ENCODE data around the gene ADCYAP1R1.

ADCYAP1R1 gene

GRCh38 chr7:31058688-31059087 is 6.6 kb downstream of the ADCYAP1R1 start:
- Histone ChIP-seq H3K4me3 (ENCODE audit: low read length, poor library complexity, severe bottlenecking) (no peak overlapping the region), H3F3A (ENCODE audit: low read depth) (no peaks in the 10 kb centered on the region), H3K79me2 (ENCODE audit: insufficient read depth, low read length) (no peaks in the 10 kb centered on the region), H3K27me3 (ENCODE audit: insufficient read depth, low read length, poor library complexity, severe bottlenecking) (no peaks in the 10 kb centered on the region), H4K20me1 (ENCODE audit: insufficient read depth, low read length, poor library complexity, severe bottlenecking) (no peaks in the 10 kb centered on the region), H3K4me1 (ENCODE audit: insufficient read depth, low read length, poor library complexity, severe bottlenecking) (no peaks in the 10 kb centered on the region), H3K9me2 (replicated peaks; ENCODE audit: low read depth, low read length) (no peaks in the 10 kb centered on the region), H2AFZ (ENCODE audit: low read length) (no peak overlapping the region), H3K4me2 (ENCODE audit: low read depth, low read length, poor library complexity, severe bottlenecking) (no peak overlapping the region), H3K9me3 (ENCODE audit: insufficient read depth, low read depth, low read length) (no peaks in the 10 kb centered on the region), H3K9ac (ENCODE audit: low read depth, low read length, poor library complexity, severe bottlenecking) (no peak overlapping the region), H3K36me3 (ENCODE audit: insufficient read depth, low read length) (no peaks in the 10 kb centered on the region)
- TF ChIP-seq EZH2phosphoT487 (IDR thresholded peaks at IDR 0.05; ENCODE audit: borderline replicate concordance), result no peak
- no peak for TF ChIP-seq CTCF (conservative IDR thresholded peaks at IDR 0.05; ENCODE audit: low read length)

DNA sequence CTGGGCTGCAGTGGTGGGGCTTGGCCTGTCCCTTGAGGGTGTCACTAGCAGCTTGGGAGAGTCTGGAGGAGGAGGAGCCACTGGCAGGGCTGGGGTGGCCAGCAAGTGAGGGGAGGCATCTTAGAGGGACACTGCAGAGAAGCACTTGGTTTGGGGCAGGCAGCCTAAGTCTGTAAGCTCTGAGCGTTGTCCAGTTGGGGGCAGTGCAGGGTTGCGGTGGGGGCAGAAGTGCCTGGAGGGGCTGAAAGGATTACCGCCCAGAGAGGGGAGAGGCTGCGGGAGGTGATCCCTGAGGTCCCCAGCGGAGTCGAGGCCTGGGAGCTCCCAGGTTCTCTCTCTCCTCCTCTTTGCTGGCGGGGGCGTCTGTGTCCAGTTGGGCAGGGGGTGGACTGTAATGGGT is 7.4 kb downstream of the ADCYAP1R1 start:
- Histone ChIP-seq H3K4me2 (ENCODE audit: low read depth, low read length, poor library complexity, severe bottlenecking) (no peak overlapping the region), H3K9ac (ENCODE audit: low read depth, low read length, poor library complexity, severe bottlenecking) (no peak overlapping the region)
- TF ChIP-seq CTCF (conservative IDR thresholded peaks at IDR 0.05; ENCODE audit: low read length) (no peak), EZH2phosphoT487 (IDR thresholded peaks at IDR 0.05; ENCODE audit: borderline replicate concordance) (no peak)

GRCh38 chr7:31061185-31061584 is 9.1 kb downstream of the ADCYAP1R1 start:
- Histone ChIP-seq H3K36me3 (ENCODE audit: insufficient read depth, low read length) (no peaks in the 10 kb centered on the region), H3K79me2 (ENCODE audit: insufficient read depth, low read length) (no peaks in the 10 kb centered on the region), H3F3A (ENCODE audit: low read depth) (no peaks in the 10 kb centered on the region), H3K27me3 (ENCODE audit: insufficient read depth, low read length, poor library complexity, severe bottlenecking) (no peaks in the 10 kb centered on the region), H4K20me1 (ENCODE audit: insufficient read depth, low read length, poor library complexity, severe bottlenecking) (no peaks in the 10 kb centered on the region), H3K4me3 (ENCODE audit: low read length, poor library complexity, severe bottlenecking) (no peak overlapping the region), H3K9ac (ENCODE audit: low read depth, low read length, poor library complexity, severe bottlenecking) (no peak overlapping the region), H3K9me2 (replicated peaks; ENCODE audit: low read depth, low read length) (no peaks in the 10 kb centered on the region), H3K4me2 (ENCODE audit: low read depth, low read length, poor library complexity, severe bottlenecking) (no peak overlapping the region), H3K4me1 (ENCODE audit: insufficient read depth, low read length, poor library complexity, severe bottlenecking) (no peaks in the 10 kb centered on the region), H2AFZ (ENCODE audit: low read length) (no peak overlapping the region), H3K9me3 (ENCODE audit: insufficient read depth, low read depth, low read length) (no peaks in the 10 kb centered on the region)
- no peak; the same call in 1 of the 2 replicates for TF ChIP-seq CTCF (conservative IDR thresholded peaks at IDR 0.05; ENCODE audit: low read length)
- no peak for TF ChIP-seq EZH2phosphoT487 (IDR thresholded peaks at IDR 0.05; ENCODE audit: borderline replicate concordance)

More for the DNA sequence above, 7.4 kb downstream of the ADCYAP1R1 start:
- no peaks in the 10 kb centered on the region for H3F3A ChIP-seq (ENCODE audit: low read depth)
- no peaks in the 10 kb centered on the region for H3K9me2 ChIP-seq (replicated peaks; ENCODE audit: low read depth, low read length)
- H3K4me3 ChIP-seq (ENCODE audit: low read length, poor library complexity, severe bottlenecking), result no peak overlapping the region
- H4K20me1 ChIP-seq (ENCODE audit: insufficient read depth, low read length, poor library complexity, severe bottlenecking), result no peaks in the 10 kb centered on the region
- H3K27me3 ChIP-seq (ENCODE audit: insufficient read depth, low read length, poor library complexity, severe bottlenecking), result no peaks in the 10 kb centered on the region
- H3K9me3 ChIP-seq (ENCODE audit: insufficient read depth, low read depth, low read length), result no peaks in the 10 kb centered on the region
- H3K79me2 ChIP-seq (ENCODE audit: insufficient read depth, low read length), result no peaks in the 10 kb centered on the region
- H3K36me3 ChIP-seq (ENCODE audit: insufficient read depth, low read length), result no peaks in the 10 kb centered on the region
- H2AFZ ChIP-seq (ENCODE audit: low read length), result no peak overlapping the region
- H3K4me1 ChIP-seq (ENCODE audit: insufficient read depth, low read length, poor library complexity, severe bottlenecking), result no peaks in the 10 kb centered on the region
